OCI-LY1 (cell line): Measurements from ENCODE around the gene WDFY4.

Experiments
- H2AFZ ChIP-seq: fragments of 200-600 bp; sonication (generic), shearing (Covaris generic); 2 replicates; pipeline ENCODE4 v1.6.0; 2014; ENCODE audit warnings: antibody characterized with exemption, mild to moderate bottlenecking, low read length
- H3F3A ChIP-seq: fragments of 200-600 bp; sonication (generic), shearing (Covaris generic); 2 replicates; pipeline ENCODE4 v1.6.0; 2014; ENCODE audit warnings: mild to moderate bottlenecking, antibody characterized with exemption, low read length, moderate library complexity; ENCODE audit not compliant: insufficient read depth
- H3K27ac ChIP-seq: fragments of 200-600 bp; sonication (generic); 2 replicates; pipeline ENCODE4 v1.5.1; 2014; ENCODE audit warnings: low read length, mixed run types, mild to moderate bottlenecking, low read depth; ENCODE audit not compliant: poor library complexity, severe bottlenecking
- H3K27me3 ChIP-seq: fragments of 200-600 bp; sonication (generic); 2 replicates; pipeline ENCODE4 v1.6.0; 2014; ENCODE audit warnings: antibody characterized with exemption, mild to moderate bottlenecking, low read length, moderate library complexity; ENCODE audit not compliant: insufficient read depth
- H3K36me3 ChIP-seq: fragments of 200-600 bp; sonication (generic); 2 replicates; pipeline ENCODE4 v1.6.1; 2014; ENCODE audit warnings: mild to moderate bottlenecking, antibody characterized with exemption, low read length, moderate library complexity, mixed read lengths; ENCODE audit not compliant: insufficient read depth
- H3K4me1 ChIP-seq: fragments of 200-600 bp; sonication (generic); 2 replicates; pipeline ENCODE4 v1.5.1; 2014; ENCODE audit warnings: mild to moderate bottlenecking, low read length, moderate library complexity; ENCODE audit not compliant: insufficient read depth, severe bottlenecking
- H3K4me2 ChIP-seq: fragments of 200-600 bp; sonication (generic), shearing (Covaris generic); 2 replicates; pipeline ENCODE4 v1.6.1; 2014; ENCODE audit warnings: low read length
- H3K4me3 ChIP-seq: fragments of 200-600 bp; sonication (generic); 2 replicates; pipeline ENCODE4 v1.5.1; 2014; ENCODE audit warnings: low read length, low read depth, mild to moderate bottlenecking, mixed read lengths; ENCODE audit not compliant: poor library complexity, severe bottlenecking
- H3K79me2 ChIP-seq: fragments of 200-600 bp; shearing (Covaris generic); 2 replicates; pipeline ENCODE4 v1.6.1; 2016; ENCODE audit warnings: mixed run types, low read length, mixed read lengths; ENCODE audit not compliant: insufficient read depth
- H3K9ac ChIP-seq: fragments of 200-600 bp; sonication (generic), shearing (Covaris generic); 2 replicates; pipeline ENCODE4 v1.6.1; 2014; ENCODE audit warnings: mild to moderate bottlenecking, low read length, mixed read lengths
- H3K9me2 ChIP-seq: fragments of 200-600 bp; sonication (generic), shearing (Covaris generic); 2 replicates; pipeline ENCODE4 v1.6.1; 2014; ENCODE audit warnings: low read depth, mild to moderate bottlenecking, low read length, mixed read lengths
- H3K9me3 ChIP-seq: fragments of 200-600 bp; shearing (Covaris generic); 2 replicates; pipeline ENCODE4 v1.6.1; 2014; ENCODE audit warnings: low read length, mixed read lengths
- H4K20me1 ChIP-seq: fragments of 200-600 bp; sonication (generic), shearing (Covaris generic); 2 replicates; pipeline ENCODE4 v1.6.0; 2016; ENCODE audit warnings: mild to moderate bottlenecking, low read length; ENCODE audit not compliant: insufficient read depth
- EZH2 ChIP-seq: fragments of 200-600 bp; sonication (generic), shearing (Covaris generic); IDR thresholded peaks from 2 replicates; pipeline ENCODE4 v1.8.0; 2017; ENCODE audit warnings: borderline replicate concordance, mixed run types, mild to moderate bottlenecking, antibody characterized with exemption, low read length, moderate library complexity, mixed read lengths
- TF ChIP-seq, protein P1 (sequence below): fragments of 200-600 bp; sonication (generic), shearing (Covaris generic); IDR thresholded peaks from 2 replicates; pipeline ENCODE4 v1.5.1; 2017; ENCODE audit warnings: mild to moderate bottlenecking, antibody characterized with exemption, low read length, moderate library complexity, mixed read lengths

Gene WDFY4

DNA sequence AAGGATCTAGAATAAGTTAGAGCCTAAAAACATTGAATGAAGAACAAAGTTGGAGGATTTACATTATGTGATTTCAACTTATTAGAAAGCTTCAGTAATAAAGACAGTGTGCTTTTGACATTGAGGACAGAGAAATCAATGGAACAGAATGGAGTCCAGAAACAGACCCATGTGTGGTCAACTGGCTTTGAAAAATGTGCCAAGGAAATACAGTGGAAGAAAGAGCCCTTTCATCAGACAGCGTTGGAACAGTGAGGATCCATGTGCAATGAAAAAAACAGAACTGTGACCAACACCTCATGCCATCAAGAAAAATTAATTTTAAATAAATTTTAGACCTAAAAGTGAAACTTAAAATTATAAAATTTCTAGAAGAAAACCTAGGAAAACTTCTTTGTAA lies 305.6 kb downstream of the WDFY4 start:
- Histone ChIP-seq H3F3A (no peaks in the 10 kb centered on the region), H3K9me3 (no peaks in the 10 kb centered on the region), H3K4me3 (no peak overlapping the region), H2AFZ (no peak overlapping the region), H3K9me2 (no peaks in the 10 kb centered on the region), H3K4me2 (no peak overlapping the region), H3K79me2 (no peaks in the 10 kb centered on the region), H3K36me3 (no peaks in the 10 kb centered on the region), H3K27ac (no peak overlapping the region), H4K20me1 (no peaks in the 10 kb centered on the region), H3K4me1 (no peaks in the 10 kb centered on the region), H3K9ac (no peak overlapping the region), H3K27me3 (no peaks in the 10 kb centered on the region)
- TF ChIP-seq, protein P1, sequence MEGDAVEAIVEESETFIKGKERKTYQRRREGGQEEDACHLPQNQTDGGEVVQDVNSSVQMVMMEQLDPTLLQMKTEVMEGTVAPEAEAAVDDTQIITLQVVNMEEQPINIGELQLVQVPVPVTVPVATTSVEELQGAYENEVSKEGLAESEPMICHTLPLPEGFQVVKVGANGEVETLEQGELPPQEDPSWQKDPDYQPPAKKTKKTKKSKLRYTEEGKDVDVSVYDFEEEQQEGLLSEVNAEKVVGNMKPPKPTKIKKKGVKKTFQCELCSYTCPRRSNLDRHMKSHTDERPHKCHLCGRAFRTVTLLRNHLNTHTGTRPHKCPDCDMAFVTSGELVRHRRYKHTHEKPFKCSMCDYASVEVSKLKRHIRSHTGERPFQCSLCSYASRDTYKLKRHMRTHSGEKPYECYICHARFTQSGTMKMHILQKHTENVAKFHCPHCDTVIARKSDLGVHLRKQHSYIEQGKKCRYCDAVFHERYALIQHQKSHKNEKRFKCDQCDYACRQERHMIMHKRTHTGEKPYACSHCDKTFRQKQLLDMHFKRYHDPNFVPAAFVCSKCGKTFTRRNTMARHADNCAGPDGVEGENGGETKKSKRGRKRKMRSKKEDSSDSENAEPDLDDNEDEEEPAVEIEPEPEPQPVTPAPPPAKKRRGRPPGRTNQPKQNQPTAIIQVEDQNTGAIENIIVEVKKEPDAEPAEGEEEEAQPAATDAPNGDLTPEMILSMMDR: no peak
- TF ChIP-seq EZH2: no peak

GRCh38 chr10:48993627-48994026 lies 309.0 kb downstream of the WDFY4 start:
- no peaks in the 10 kb centered on the region for H3F3A ChIP-seq
- H2AFZ ChIP-seq: no peak overlapping the region
- H3K4me2 ChIP-seq: no peak overlapping the region
- H3K9me2 ChIP-seq: no peaks in the 10 kb centered on the region
- H3K4me1 ChIP-seq: no peaks in the 10 kb centered on the region
- H3K4me3 ChIP-seq: no peak overlapping the region
- no peaks in the 10 kb centered on the region for H3K36me3 ChIP-seq
- H3K9ac ChIP-seq: no peak overlapping the region
- no peaks in the 10 kb centered on the region for H4K20me1 ChIP-seq
- TF ChIP-seq EZH2: no peak
- TF ChIP-seq, protein P1: no peak
- no peaks in the 10 kb centered on the region for H3K9me3 ChIP-seq
- no peak overlapping the region for H3K27ac ChIP-seq
- H3K79me2 ChIP-seq: no peaks in the 10 kb centered on the region
- H3K27me3 ChIP-seq: no peaks in the 10 kb centered on the region

DNA sequence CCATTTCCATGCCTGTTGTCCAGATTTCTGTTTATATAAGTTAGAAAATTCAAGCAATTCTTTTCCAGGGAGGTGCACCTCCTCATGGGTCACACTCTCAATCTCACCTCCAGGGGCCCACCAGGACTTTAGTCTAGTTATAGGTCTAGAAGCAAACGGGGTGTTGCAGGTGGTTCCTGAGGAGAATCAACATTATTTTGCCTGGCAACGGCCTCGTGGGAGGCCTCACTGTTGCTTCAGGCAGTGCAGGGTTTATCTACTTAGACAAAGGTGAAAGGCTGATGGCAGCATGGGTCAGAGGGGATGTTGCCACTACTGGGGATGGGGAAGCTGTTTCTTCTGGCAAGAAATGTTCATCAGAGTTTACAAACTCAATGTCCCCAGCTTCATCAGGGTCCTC lies 311.7 kb downstream of the WDFY4 start:
- H3K9me3 ChIP-seq: no peaks in the 10 kb centered on the region
- H3K36me3 ChIP-seq: no peaks in the 10 kb centered on the region
- H3K27ac ChIP-seq: no peak overlapping the region
- no peaks in the 10 kb centered on the region for H3K4me1 ChIP-seq
- H3K9me2 ChIP-seq: no peaks in the 10 kb centered on the region
- H2AFZ ChIP-seq: no peak overlapping the region
- no peak overlapping the region for H3K4me3 ChIP-seq
- no peaks in the 10 kb centered on the region for H3K79me2 ChIP-seq
- no peak overlapping the region for H3K4me2 ChIP-seq
- no peak overlapping the region for H3K9ac ChIP-seq
- no peaks in the 10 kb centered on the region for H3K27me3 ChIP-seq
- no peak for TF ChIP-seq EZH2
- TF ChIP-seq, protein P1: no peak
- no peaks in the 10 kb centered on the region for H4K20me1 ChIP-seq
- no peaks in the 10 kb centered on the region for H3F3A ChIP-seq
